Spleen (tissue), 7 donors: ENCODE data around the gene CCDC88C.

Source experiments
- CTCF ChIP-seq, 11 experiments: fragments of 200-600 bp in 7 of 11; fragments of 450-650 bp in 4 of 11; sonication (generic) in 4 of 11; IDR thresholded peaks in 8 of 11; conservative IDR thresholded peaks in 3 of 11; 1 replicate in 7 of 11; 2 replicates in 4 of 11; pipeline versions ENCODE4 v1.4.0 to v1.8.0; 2016 to 2021; ENCODE audit warnings: antibody characterized with exemption in 11 of 11, inconsistent platforms in 4 of 11, mild to moderate bottlenecking in 1 of 11
- POLR2A ChIP-seq, 3 donors: fragments of 450-650 bp; IDR thresholded peaks; one replicate each; pipeline ENCODE4 v1.5.1; 2017; ENCODE audit warnings: antibody characterized with exemption in 3 of 3, mild to moderate bottlenecking in 1 of 3
- POLR2AphosphoS5 ChIP-seq, 3 donors: sonication (generic); formaldehyde crosslinking; IDR thresholded peaks; one replicate each; pipeline ENCODE4 v1.5.1; 2017; ENCODE audit warnings: antibody characterized with exemption in 3 of 3
- donor health status: DM: no; HTN: no; CAD: no; lungs with moderate emphysema.
- donor health status: DM: no; HTN: no; CAD: no.
- donor health status: DM: no; HTN: no; CAD: no.

- TF ChIP-seq POLR2A (IDR thresholded peaks at IDR 0.05): no peak
- TF ChIP-seq CTCF (IDR thresholded peaks at IDR 0.05 in 8 of 11, conservative IDR thresholded peaks at IDR 0.05 in 3 of 11): no peak
- no peak for TF ChIP-seq POLR2AphosphoS5 (IDR thresholded peaks at IDR 0.05)
These were observed 70.8 kb downstream of the CCDC88C start for GRCh38 chr14:91346838-91347173.
